NT2/D1 (cell line): ENCODE results near the gene CUL9.

Source experiments
- DNase-seq: peaks from one replicate; pipeline ENCODE4 v3.0.0-alpha.2; 2011; ENCODE audit warnings: low read depth, low spot score
- H3K27me3 ChIP-seq: 2 replicates; pipeline ENCODE4 v1.6.0; 2011; ENCODE audit warnings: mild to moderate bottlenecking; ENCODE audit not compliant: insufficient read length, insufficient read depth
- H3K36me3 ChIP-seq: 2 replicates; pipeline ENCODE4 v1.6.1; 2011; ENCODE audit warnings: mild to moderate bottlenecking, low read length, mixed read lengths; ENCODE audit not compliant: insufficient read depth, insufficient read length
- H3K4me1 ChIP-seq: 2 replicates; pipeline ENCODE4 v1.5.1; 2011; ENCODE audit not compliant: insufficient read depth, insufficient read length
- H3K4me3 ChIP-seq: 2 replicates; pipeline ENCODE4 v1.5.1; 2011; ENCODE audit warnings: low read depth; ENCODE audit not compliant: insufficient read length
- H3K9ac ChIP-seq: 2 replicates; pipeline ENCODE4 v1.6.0; 2011; ENCODE audit warnings: low read depth; ENCODE audit not compliant: insufficient read length
- H3K9me3 ChIP-seq: 2 replicates; pipeline ENCODE4 v1.5.1; 2011; ENCODE audit warnings: mild to moderate bottlenecking, low read length; ENCODE audit not compliant: insufficient read depth
- SUZ12 ChIP-seq: IDR thresholded peaks from 2 replicates; pipeline ENCODE4 v1.6.1; 2011; ENCODE audit not compliant: insufficient read length, insufficient read depth; ENCODE audit errors: extremely low read depth
- YY1 ChIP-seq: IDR thresholded peaks from 2 replicates; pipeline ENCODE4 v1.6.1; 2011; ENCODE audit not compliant: insufficient read length, insufficient read depth
- ZNF274 ChIP-seq: IDR thresholded peaks from 2 replicates; pipeline ENCODE4 v1.6.1; 2011; ENCODE audit warnings: mild to moderate bottlenecking, low read depth, low read length

The CUL9 gene

GRCh38 chr6:43261198-43261597 is 79.2 kb downstream of the CUL9 start:
- Histone ChIP-seq H3K36me3 (no peaks in the 10 kb centered on the region), H3K4me3 (no peak overlapping the region), H3K9ac (no peak overlapping the region), H3K9me3 (no peaks in the 10 kb centered on the region), H3K27me3 (no peaks in the 10 kb centered on the region), H3K4me1 (no peaks in the 10 kb centered on the region)
- TF ChIP-seq YY1 = no peak
- TF ChIP-seq ZNF274 = no peak
- TF ChIP-seq SUZ12 = no peak
- no peak for DNase-seq

- no peaks in the 10 kb centered on the region for H3K27me3 ChIP-seq
- TF ChIP-seq ZNF274 (no peak), YY1 (no peak), SUZ12 (no peak)
- no peak overlapping the region for H3K4me3 ChIP-seq
- no peaks in the 10 kb centered on the region for H3K4me1 ChIP-seq
- no peaks in the 10 kb centered on the region for H3K9me3 ChIP-seq
- no peak for DNase-seq
- no peak overlapping the region for H3K9ac ChIP-seq
- no peaks in the 10 kb centered on the region for H3K36me3 ChIP-seq
Observed at GRCh38 chr6:43262000-43262779, 80.2 kb downstream of the CUL9 start.

- Histone ChIP-seq H3K36me3 (no peaks in the 10 kb centered on the region), H3K27me3 (no peaks in the 10 kb centered on the region), H3K9me3 (no peaks in the 10 kb centered on the region), H3K4me1 (no peaks in the 10 kb centered on the region), H3K9ac (no peak overlapping the region), H3K4me3 (no peak overlapping the region)
- TF ChIP-seq YY1 (no peak), ZNF274 (no peak), SUZ12 (no peak)
- no peak for DNase-seq
Observed at GRCh38 chr6:43262780-43263313, 80.9 kb downstream of the CUL9 start.

GRCh38 chr6:43263314-43264178 is 81.5 kb downstream of the CUL9 start:
- Histone ChIP-seq H3K4me1 (no peaks in the 10 kb centered on the region), H3K4me3 (no peak overlapping the region), H3K9ac (no peak overlapping the region), H3K27me3 (no peaks in the 10 kb centered on the region), H3K36me3 (no peaks in the 10 kb centered on the region), H3K9me3 (no peaks in the 10 kb centered on the region)
- DNase-seq = peak; percentile 60
- no peak for TF ChIP-seq SUZ12
- TF ChIP-seq ZNF274 = no peak
- TF ChIP-seq YY1 = no peak

- Histone ChIP-seq H3K4me3 (no peak overlapping the region), H3K36me3 (no peaks in the 10 kb centered on the region), H3K27me3 (no peaks in the 10 kb centered on the region), H3K9me3 (no peaks in the 10 kb centered on the region), H3K4me1 (no peaks in the 10 kb centered on the region), H3K9ac (no peak overlapping the region)
- DNase-seq = no peak
- TF ChIP-seq ZNF274 (no peak), SUZ12 (no peak), YY1 (no peak)
Observed at GRCh38 chr6:43264599-43265145, 82.7 kb downstream of the CUL9 start.

- Histone ChIP-seq H3K36me3 (no peaks in the 10 kb centered on the region), H3K9ac (no peak overlapping the region), H3K27me3 (no peaks in the 10 kb centered on the region), H3K4me3 (no peak overlapping the region), H3K9me3 (no peaks in the 10 kb centered on the region), H3K4me1 (peaks cover 6% of the 10 kb centered on the region)
- no peak for DNase-seq
- TF ChIP-seq ZNF274 (no peak), SUZ12 (no peak), YY1 (no peak)
Observed at GRCh38 chr6:43265564-43265963, 83.6 kb downstream of the CUL9 start.
